K562 (cell line): ENCODE data around the gene CDKL4. TPM values are rescaled to one million over a fixed set of nuclear protein-coding genes. Genes with fewer than 3 reads are reported as not detected.
A peak's percentile ranks its signal among the peaks of the same experiment; 100 is the strongest.

Experiments
- CHAMP1 ChIP-seq: fragments of 450-650 bp; IDR thresholded peaks from 2 replicates; pipeline ENCODE4 v1.6.1; 2016; ENCODE audit warnings: mild to moderate bottlenecking
- CUX1 ChIP-seq: fragments of 200-800 bp; sonication (Bioruptor generic); IDR thresholded peaks from 2 replicates; pipeline ENCODE4 v1.6.1; 2016; ENCODE audit warnings: missing genetic modification characterization, missing compliant biosample characterization
- DEAF1 ChIP-seq: fragments of 450-650 bp; formaldehyde crosslinking; IDR thresholded peaks from 2 replicates; pipeline ENCODE4 v1.4.0; 2020; ENCODE audit warnings: mild to moderate bottlenecking, moderate library complexity
- DPF2 ChIP-seq: fragments of 450-650 bp; IDR thresholded peaks from 2 replicates; pipeline ENCODE4 v1.6.1; 2016
- GATAD2A ChIP-seq: fragments of 450-650 bp; IDR thresholded peaks from 2 replicates; pipeline ENCODE4 v1.6.1; 2017
- HBP1 ChIP-seq: fragments of 450-650 bp; formaldehyde crosslinking; IDR thresholded peaks from 2 replicates; pipeline ENCODE4 v1.4.0; 2022; ENCODE audit warnings: missing genetic modification characterization
- HDAC1 ChIP-seq, 2 experiments: fragments of 450-650 bp; IDR thresholded peaks; 2 replicates each; pipeline ENCODE4 v1.6.1; 2016 to 2017; ENCODE audit warnings: inconsistent platforms in 1 of 2, mild to moderate bottlenecking in 1 of 2, moderate library complexity in 1 of 2
- HDAC3 ChIP-seq: fragments of 450-650 bp; IDR thresholded peaks from 2 replicates; pipeline ENCODE4 v1.6.1; 2018; ENCODE audit warnings: borderline replicate concordance, mild to moderate bottlenecking, moderate library complexity; ENCODE audit not compliant: partially characterized antibody
- MECOM ChIP-seq: fragments of 250-450 bp; sonication (Bioruptor Pico); IDR thresholded peaks from 2 replicates; pipeline ENCODE4 v1.8.0; 2022; ENCODE audit warnings: inconsistent platforms
- TCF3 ChIP-seq: sonication (generic); formaldehyde crosslinking; IDR thresholded peaks from 2 replicates; pipeline ENCODE4 v1.4.0; 2020; ENCODE audit warnings: mild to moderate bottlenecking, missing genetic modification reagents
- TEAD4 ChIP-seq, 2 experiments: sonication (generic) in 1 of 2; formaldehyde crosslinking in 1 of 2; IDR thresholded peaks; 2 replicates each; pipeline versions ENCODE4 v1.6.1 to v1.8.0; 2012 to 2022; ENCODE audit warnings: borderline replicate concordance in 1 of 2, inconsistent platforms in 1 of 2, low read length in 1 of 2, mild to moderate bottlenecking in 1 of 2, missing genetic modification reagents in 1 of 2
- THAP12 ChIP-seq: fragments of 250-450 bp; sonication (Bioruptor Pico); IDR thresholded peaks from 2 replicates; pipeline ENCODE4 v1.9.0; 2021; ENCODE audit warnings: mild to moderate bottlenecking, inconsistent platforms
- ZNF140 ChIP-seq: fragments of 250-450 bp; sonication (Bioruptor Pico); IDR thresholded peaks from 2 replicates; pipeline ENCODE4 v1.8.0; 2021; ENCODE audit warnings: moderate library complexity, mild to moderate bottlenecking, inconsistent platforms
- ZNF197 ChIP-seq: fragments of 200-800 bp; sonication (Bioruptor generic); IDR thresholded peaks from 2 replicates; pipeline ENCODE4 v1.6.1; 2016; ENCODE audit warnings: low read depth, missing genetic modification characterization, missing compliant biosample characterization
- polyA plus RNA-seq, 8 experiments: library from polyadenylated mRNA; depleted of rRNA in 4 of 8; stranded (reverse) in 5 of 8; unstranded in 3 of 8; fragments of >200 nt; fragmentation: Nextera tagmentation in 2 of 8; fragmentation: Illumina TruSeq in 1 of 8; extraction: Ambion mirVana in 2 of 8; extraction: Trizol in 1 of 8; gene quantifications; 2 replicates each; pipeline versions ENCODE4 v1.2.1 to v1.2.3, GENCODE V29; 2011 to 2014; ENCODE audit warnings: inconsistent platforms in 1 of 8, missing spikeins in 1 of 8
- total RNA-seq, 7 experiments: library from RNA; depleted of rRNA in 6 of 7; stranded (reverse); fragments of >200 nt in 6 of 7; fragmentation: Illumina TruSeq in 2 of 7; extraction: Trizol in 2 of 7; gene quantifications; 2 replicates each; pipeline versions ENCODE4 v1.2.1 to v1.2.3, GENCODE V29; 2011 to 2021; ENCODE audit warnings: low replicate concordance in 1 of 7

CDKL4 gene
- total and polyA plus RNA-seq, 9 of the 15 experiments (the other 6 are each of a cell fraction or from before 2014, with no cell fraction given): not detected

GRCh38 chr2:39150102-39150562 lies 93.6 kb downstream of the CDKL4 start (continued):
- TF ChIP-seq HBP1 (CRISPR knock-in tag) (peak; percentile 91; the same call in 1 of the 2 replicates), HDAC1 (IDR thresholded peaks at IDR 0.05) (peak in 1 of 2 experiments; percentile 54; a peak in 1 of 4 replicates), TEAD4 (IDR thresholded peaks at IDR 0.05; ENCODE audit: low read length) (peak; percentile 38; the same call in 1 of the 2 replicates), TEAD4 (CRISPR knock-in tag; IDR thresholded peaks at IDR 0.05; ENCODE audit: borderline replicate concordance) (no peak), MECOM (peak; percentile 89), CHAMP1 (no peak), THAP12 (CRISPR knock-in tag) (no peak), HDAC3 (no peak), DEAF1 (CRISPR knock-in tag) (peak; percentile 42; the same call in 1 of the 2 replicates), DPF2 (peak; percentile 40; the same call in 1 of the 2 replicates), CUX1 (CRISPR knock-in tag) (peak; percentile 95), ZNF140 (CRISPR knock-in tag) (peak; percentile 90), ZNF197 (peak; percentile 97), TCF3 (CRISPR knock-in tag) (peak; percentile 76), GATAD2A (no peak)
